Activated CD8-positive, alpha-beta T cell treated with anti-CD3 and anti-CD28 coated beads for 36 hours (primary cell): Measurements from ENCODE around the gene KLF9. TPM values are rescaled to one million over a fixed set of nuclear protein-coding genes. Genes with fewer than 3 reads are reported as not detected.

Experiments
- ATAC-seq: fragments of 200-7000 bp; cut with Tn5 transposase; one replicate; pipeline ENCODE4 v1.10.0; 2021; ENCODE audit warnings: mild to moderate bottlenecking, moderate library complexity
- CTCF ChIA-PET: fragments of 350-600 bp; sonication (Branson Sonifier 250); formaldehyde crosslinking; loops from one replicate; lab custom pipeline; 2021; ENCODE audit warnings: antibody characterized with exemption; lab: Charles Lee
- POLR2A ChIA-PET: fragments of 350-600 bp; sonication (Branson Sonifier 250); formaldehyde crosslinking; loops from one replicate; lab custom pipeline; 2021; ENCODE audit warnings: antibody characterized with exemption; lab: Charles Lee
- DNase-seq: peaks from one replicate; pipeline ENCODE4 v3.0.0-alpha.2; 2020
- H3K27ac Mint-ChIP-seq: one replicate; pipeline ENCODE4 v1.8.0; 2021; ENCODE audit warnings: mild to moderate bottlenecking, mixed read lengths
- H3K27me3 Mint-ChIP-seq: one replicate; pipeline ENCODE4 v1.8.0; 2021; ENCODE audit warnings: mixed read lengths
- H3K36me3 Mint-ChIP-seq: one replicate; pipeline ENCODE4 v1.8.0; 2021; ENCODE audit warnings: low read depth, mixed read lengths
- H3K4me1 Mint-ChIP-seq: one replicate; pipeline ENCODE4 v1.8.0; 2021; ENCODE audit warnings: low read depth, mixed read lengths
- H3K4me3 Mint-ChIP-seq: one replicate; pipeline ENCODE4 v1.8.0; 2021; ENCODE audit warnings: mild to moderate bottlenecking, moderate library complexity, mixed read lengths
- H3K9me3 Mint-ChIP-seq: one replicate; pipeline ENCODE4 v1.8.0; 2021; ENCODE audit warnings: mixed read lengths
- intact Hi-C: fragments of 100-400 bp; cut with micrococcal nuclease; formaldehyde crosslinking; loops from one replicate; pipeline ENCODE4 v1.10.0; 2022
- total RNA-seq, 2 experiments: library from RNA; stranded (reverse); gene quantifications; one replicate each; pipeline ENCODE4 v1.2.3, GENCODE V29; 2021
- TF ChIP-seq, protein P1 (sequence below): fragments of 200-600 bp; IDR thresholded peaks from one replicate; pipeline ENCODE4 v1.8.0; 2022; ENCODE audit warnings: antibody characterized with exemption, mild to moderate bottlenecking

The KLF9 gene
- total RNA-seq, 2 experiments from 2014 or later, result 19.0 to 20.1 TPM

DNA sequence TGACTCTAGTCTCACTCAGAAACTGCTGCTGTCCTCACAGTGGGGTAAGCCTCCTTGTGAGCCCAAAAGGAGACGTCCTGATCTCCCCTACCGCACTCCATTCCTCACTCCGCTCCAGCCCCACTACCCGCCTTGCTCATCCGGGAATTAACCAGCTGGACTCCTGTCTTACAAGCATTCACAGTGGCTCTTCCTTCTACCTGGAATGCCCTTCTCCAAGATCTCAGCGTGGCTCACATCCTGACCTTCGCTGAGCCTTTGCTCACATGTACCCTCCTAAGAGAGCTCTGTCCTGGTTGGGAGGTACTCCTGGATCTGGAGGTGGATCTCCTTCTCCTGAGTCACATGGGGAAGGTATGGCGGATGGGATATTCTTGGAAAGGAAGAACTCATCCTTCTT, 10.7 kb upstream of the KLF9 start:
- Mint-ChIP-seq H3K4me3 (no peak overlapping the region), H3K27ac (no peak overlapping the region), H3K9me3 (no peaks in the 10 kb centered on the region), H3K36me3 (no peaks in the 10 kb centered on the region), H3K4me1 (peaks cover 29% of the 10 kb centered on the region), H3K27me3 (no peaks in the 10 kb centered on the region)
- TF ChIP-seq, protein P1, sequence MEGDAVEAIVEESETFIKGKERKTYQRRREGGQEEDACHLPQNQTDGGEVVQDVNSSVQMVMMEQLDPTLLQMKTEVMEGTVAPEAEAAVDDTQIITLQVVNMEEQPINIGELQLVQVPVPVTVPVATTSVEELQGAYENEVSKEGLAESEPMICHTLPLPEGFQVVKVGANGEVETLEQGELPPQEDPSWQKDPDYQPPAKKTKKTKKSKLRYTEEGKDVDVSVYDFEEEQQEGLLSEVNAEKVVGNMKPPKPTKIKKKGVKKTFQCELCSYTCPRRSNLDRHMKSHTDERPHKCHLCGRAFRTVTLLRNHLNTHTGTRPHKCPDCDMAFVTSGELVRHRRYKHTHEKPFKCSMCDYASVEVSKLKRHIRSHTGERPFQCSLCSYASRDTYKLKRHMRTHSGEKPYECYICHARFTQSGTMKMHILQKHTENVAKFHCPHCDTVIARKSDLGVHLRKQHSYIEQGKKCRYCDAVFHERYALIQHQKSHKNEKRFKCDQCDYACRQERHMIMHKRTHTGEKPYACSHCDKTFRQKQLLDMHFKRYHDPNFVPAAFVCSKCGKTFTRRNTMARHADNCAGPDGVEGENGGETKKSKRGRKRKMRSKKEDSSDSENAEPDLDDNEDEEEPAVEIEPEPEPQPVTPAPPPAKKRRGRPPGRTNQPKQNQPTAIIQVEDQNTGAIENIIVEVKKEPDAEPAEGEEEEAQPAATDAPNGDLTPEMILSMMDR, result no peak
- CTCF ChIA-PET, result no interaction called here
- POLR2A ChIA-PET, result interaction anchor here (0.8 to 1.0 kb wide), 2 partner anchors 13 to 73 kb away, joined by 3 read pairs; no protein-coding TSS in a partner anchor
- intact Hi-C loops, result no loop called here
- no peak for ATAC-seq
- no peak for DNase-seq

DNA sequence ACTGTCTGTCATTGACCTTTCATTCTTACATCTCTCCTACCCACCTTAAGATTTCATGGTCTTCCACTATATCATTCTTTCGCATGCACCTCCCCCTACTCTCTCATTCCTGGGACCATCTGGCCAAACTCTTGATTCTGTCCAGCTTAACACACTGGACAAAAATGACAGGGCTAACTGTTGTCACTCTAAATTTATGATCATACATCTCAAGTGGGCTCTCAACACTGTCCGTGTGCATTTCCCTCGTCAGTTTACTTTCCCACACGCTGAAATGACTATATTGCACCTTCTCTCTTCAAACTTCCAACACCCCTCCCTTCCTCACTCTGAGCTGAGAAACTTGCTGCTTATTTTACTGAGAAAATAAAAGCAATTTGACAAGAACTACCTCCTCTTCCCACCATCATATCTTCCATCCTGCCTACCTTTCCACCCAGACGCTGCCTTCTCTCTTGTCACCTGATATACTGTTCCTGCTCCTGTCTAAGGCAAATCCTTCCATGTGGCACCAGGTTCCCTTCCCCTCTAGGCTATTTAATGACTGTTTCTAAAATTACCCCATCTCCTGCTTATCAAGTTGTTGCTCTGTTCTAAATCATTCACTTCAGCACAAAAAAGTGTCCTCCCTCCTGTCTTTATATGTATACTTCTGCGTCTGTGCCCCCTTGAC, 8.1 kb upstream of the KLF9 start:
- no peak for ATAC-seq
- Mint-ChIP-seq H3K4me1 (peaks cover 37% of the 10 kb centered on the region), H3K4me3 (no peak overlapping the region), H3K9me3 (no peaks in the 10 kb centered on the region), H3K27ac (peak overlapping the region; percentile 96), H3K27me3 (no peaks in the 10 kb centered on the region), H3K36me3 (no peaks in the 10 kb centered on the region)
- ChIA-PET POLR2A (interaction anchor here (0.8 to 1.9 kb wide), 2 partner anchors 23 to 62 kb away, joined by 3 to 9 read pairs; no protein-coding TSS in a partner anchor), CTCF (interaction anchor here (1.6 to 2.2 kb wide), 2 partner anchors 142 to 180 kb away, joined by 4 to 17 read pairs; no protein-coding TSS in a partner anchor)
- no peak for DNase-seq
- intact Hi-C loops, result no loop called here
- TF ChIP-seq, protein P1, result no peak

DNA sequence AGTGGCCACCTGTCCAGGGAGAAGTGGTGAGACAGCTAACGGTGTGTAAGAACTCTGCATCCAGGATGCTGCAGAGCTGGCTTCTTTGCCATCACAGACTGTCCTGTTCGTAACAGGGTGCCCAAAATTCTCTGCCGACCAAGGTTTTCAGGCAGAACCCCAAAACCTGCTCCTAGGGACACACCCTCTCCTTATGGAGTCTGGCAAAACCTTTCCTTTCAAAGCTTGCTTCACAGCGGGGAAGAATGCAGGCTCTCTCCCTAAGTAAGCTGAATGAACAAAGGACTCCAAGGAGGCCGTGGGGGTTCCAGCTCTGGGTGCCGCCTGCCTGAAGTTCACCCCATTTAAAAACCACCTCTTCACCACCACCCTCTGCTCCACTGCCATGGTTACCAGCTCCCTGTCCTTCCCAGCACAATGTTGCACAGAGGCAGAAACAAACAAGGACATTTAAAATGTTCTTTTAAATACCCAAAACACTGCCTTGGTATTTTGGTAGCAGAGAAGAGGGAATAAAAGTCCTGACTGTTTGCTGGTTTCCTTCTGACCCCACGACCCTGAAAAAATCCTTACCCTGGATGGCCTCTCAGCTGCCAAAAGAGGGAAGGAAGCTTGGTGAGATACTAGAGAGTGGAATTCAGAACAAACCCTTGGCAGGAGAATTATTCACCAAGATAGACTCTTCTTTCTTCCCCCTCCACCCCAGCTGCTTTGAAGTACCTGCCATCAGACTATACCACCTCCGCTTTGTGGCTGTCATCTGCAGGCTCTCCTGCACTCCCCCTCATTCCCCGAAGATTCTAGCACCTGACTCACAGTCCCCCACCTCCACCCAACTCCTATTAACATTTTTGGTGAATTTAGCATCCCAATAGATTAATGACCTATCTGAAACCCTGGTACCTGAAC, 7.1 kb upstream of the KLF9 start:
- ChIA-PET POLR2A (interaction anchor here (0.7 to 5.3 kb wide), 11 partner anchors 9 to 1345 kb away, joined by 3 to 58 read pairs (median 6); no protein-coding TSS in a partner anchor), CTCF (interaction anchor here (1.0 to 2.2 kb wide), 7 partner anchors 30 to 181 kb away, joined by 3 to 17 read pairs (median 4); no protein-coding TSS in a partner anchor)
- no peaks in the 10 kb centered on the region for H3K36me3 Mint-ChIP-seq
- peak overlapping the region; percentile 96 for H3K27ac Mint-ChIP-seq
- DNase-seq, result peak; percentile 58
- H3K27me3 Mint-ChIP-seq, result no peaks in the 10 kb centered on the region
- peak overlapping the region; percentile 81 for H3K4me3 Mint-ChIP-seq
- no peaks in the 10 kb centered on the region for H3K9me3 Mint-ChIP-seq
- TF ChIP-seq, protein P1, result no peak
- no peak for ATAC-seq
- peaks cover 40% of the 10 kb centered on the region for H3K4me1 Mint-ChIP-seq
- intact Hi-C loops, result loop anchor here (2.0 kb wide), 1 partner anchor 141 kb away; no protein-coding TSS in a partner anchor

DNA sequence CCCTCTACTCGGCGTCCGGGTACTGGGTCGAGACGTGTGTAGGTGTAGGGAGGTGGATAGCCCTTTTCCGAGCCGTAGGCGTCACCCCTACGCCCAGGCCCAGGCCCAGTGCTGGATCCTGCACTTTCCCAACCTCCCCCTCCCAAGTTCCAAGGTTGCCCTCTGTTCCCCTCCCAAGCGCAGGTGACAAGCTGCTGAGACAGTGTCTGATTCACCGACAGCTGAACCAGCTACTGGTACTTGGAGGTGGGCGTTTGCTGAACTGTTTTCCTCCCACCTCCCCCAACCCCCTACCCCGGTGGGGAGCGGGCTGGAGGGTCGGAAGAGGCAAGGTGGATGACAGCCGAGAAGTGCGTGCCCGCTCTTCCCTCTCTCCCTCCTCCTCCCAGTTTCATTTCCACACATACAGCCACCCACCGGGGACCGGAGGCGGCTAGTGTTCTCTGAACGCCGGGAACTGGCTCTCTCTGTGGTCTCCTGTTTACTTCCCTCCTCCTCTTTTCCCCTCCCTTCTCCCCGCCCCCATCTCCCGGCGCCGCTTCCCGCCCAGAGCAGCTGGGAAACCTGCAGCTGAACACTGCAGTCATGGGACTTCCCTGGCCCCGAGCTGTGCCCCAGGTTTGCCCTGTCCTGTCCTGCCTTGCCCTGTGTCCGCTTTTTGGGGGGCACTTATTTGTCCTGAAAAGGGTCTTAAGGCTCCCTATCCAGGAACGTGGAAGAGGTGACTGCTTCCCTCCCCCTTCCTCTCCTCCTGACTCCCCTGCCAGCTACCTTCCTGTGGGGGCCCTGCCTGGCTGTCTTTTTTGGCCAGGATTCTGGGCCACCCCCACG, 6.2 kb upstream of the KLF9 start:
- H3K4me1 Mint-ChIP-seq, result peaks cover 41% of the 10 kb centered on the region
- H3K9me3 Mint-ChIP-seq, result no peaks in the 10 kb centered on the region
- ChIA-PET POLR2A (interaction anchor here (0.7 to 5.3 kb wide), 12 partner anchors 9 to 1346 kb away, joined by 3 to 58 read pairs (median 6); no protein-coding TSS in a partner anchor), CTCF (interaction anchor here (1.0 to 2.2 kb wide), 7 partner anchors 29 to 182 kb away, joined by 3 to 17 read pairs (median 4); no protein-coding TSS in a partner anchor)
- peak overlapping the region; percentile 96 for H3K27ac Mint-ChIP-seq
- H3K4me3 Mint-ChIP-seq, result peak overlapping the region; percentile 81
- DNase-seq (peak; percentile 68), ATAC-seq (peak; percentile 15)
- intact Hi-C loops, result loop anchor here (1.0 to 2.0 kb wide), 2 partner anchors 8 to 142 kb away; no protein-coding TSS in a partner anchor
- H3K27me3 Mint-ChIP-seq, result no peaks in the 10 kb centered on the region
- TF ChIP-seq, protein P1, result no peak
- H3K36me3 Mint-ChIP-seq, result no peaks in the 10 kb centered on the region
